NK-92 (cell line): ENCODE results near the gene OR6K2.

ENCODE experiments used
- DNase-seq: peaks from one replicate; lab custom pipeline; 2025; ENCODE audit not compliant: unreplicated experiment; lab: John Stamatoyannopoulos, UW

Gene OR6K2

GRCh38 chr1:158686111-158687009 is 14.1 kb downstream of the OR6K2 start, which contains the start of gene SPTA1:
Gene SPTA1 (minus strand): TSS chr1:158686715. CDS start chr1:158686517, 198 bp downstream.
- no peak for DNase-seq

GRCh38 chr1:158685085-158685484 is 15.4 kb downstream of the OR6K2 start:
- no peak for DNase-seq

- no peak for DNase-seq
Measured at GRCh38 chr1:158681606-158682005, 18.8 kb downstream of the OR6K2 start.

- DNase-seq, result no peak
Measured at GRCh38 chr1:158679289-158679688, 21.2 kb downstream of the OR6K2 start.

GRCh38 chr1:158675563-158676323 is 24.7 kb downstream of the OR6K2 start:
- no peak for DNase-seq

GRCh38 chr1:158674302-158674701 is 26.1 kb downstream of the OR6K2 start:
- no peak for DNase-seq

- no peak for DNase-seq
Measured at GRCh38 chr1:158666037-158666436, 34.4 kb downstream of the OR6K2 start.

GRCh38 chr1:158654571-158654970 is 45.9 kb downstream of the OR6K2 start:
- no peak for DNase-seq

- no peak for DNase-seq
Measured at GRCh38 chr1:158654086-158654485, 46.4 kb downstream of the OR6K2 start.

- DNase-seq, result no peak
Measured at GRCh38 chr1:158652721-158653334, 47.6 kb downstream of the OR6K2 start.
